PC-3 (cell line): ENCODE results near the gene BCAS1. TPM values are rescaled to one million over a fixed set of nuclear protein-coding genes. Genes with fewer than 3 reads are reported as not detected.

Source experiments
- ATAC-seq: fragments of 200-7000 bp; cut with Tn5 transposase; 2 replicates; pipeline ENCODE4 v1.9.1; 2020; ENCODE audit warnings: mild to moderate bottlenecking, moderate library complexity
- BruUV-seq: library from RNA; stranded (reverse); fragments of 400-500 nt; replicated peaks from 2 replicates; lab custom pipeline; 2021; lab: Mats Ljungman, UMichigan
- CTCF ChIA-PET: fragments of 300-600 bp; sonication (Branson Sonifier 250); formaldehyde crosslinking; loops from one replicate; lab custom pipeline; 2022; ENCODE audit warnings: antibody characterized with exemption; lab: Charles Lee
- POLR2A ChIA-PET: fragments of 300-600 bp; sonication (Branson Sonifier 250); formaldehyde crosslinking; loops from one replicate; lab custom pipeline; 2022; ENCODE audit warnings: antibody characterized with exemption; ENCODE audit not compliant: unreplicated experiment; lab: Charles Lee
- DNase-seq: peaks from one replicate; pipeline ENCODE4 v3.0.0-alpha.2; 2015
- H2AFZ ChIP-seq: fragments of 300-600 bp; sonication (generic); 2 replicates; pipeline ENCODE4 v1.6.0; 2016; ENCODE audit warnings: antibody characterized with exemption, low read length
- H3F3A ChIP-seq: fragments of 300-600 bp; sonication (generic); one replicate; pipeline ENCODE4 v1.6.0; 2017; ENCODE audit warnings: antibody characterized with exemption, low read length, control low read depth, mild to moderate bottlenecking; ENCODE audit not compliant: unreplicated experiment
- H3K27ac ChIP-seq: fragments of 300-600 bp; sonication (generic); 2 replicates; pipeline ENCODE4 v1.5.1; 2016; ENCODE audit warnings: mild to moderate bottlenecking, low read length
- H3K27me3 ChIP-seq: fragments of 300-600 bp; sonication (generic); 2 replicates; pipeline ENCODE4 v1.6.1; 2016; ENCODE audit warnings: low read length, mixed read lengths
- H3K36me3 ChIP-seq: fragments of 300-600 bp; sonication (generic); 2 replicates; pipeline ENCODE4 v1.6.1; 2016; ENCODE audit warnings: low read depth, mixed run types, low read length, mixed read lengths
- H3K4me1 ChIP-seq: fragments of 300-600 bp; sonication (generic); 2 replicates; pipeline ENCODE4 v1.5.1; 2016; ENCODE audit warnings: low read length; ENCODE audit not compliant: insufficient read depth
- H3K4me2 ChIP-seq: fragments of 300-600 bp; sonication (generic); 2 replicates; pipeline ENCODE4 v1.6.0; 2016; ENCODE audit warnings: low read length
- H3K4me3 ChIP-seq: fragments of 300-600 bp; sonication (generic); 2 replicates; pipeline ENCODE4 v1.5.1; 2016; ENCODE audit warnings: mild to moderate bottlenecking, low read length, mixed read lengths
- H3K79me2 ChIP-seq: fragments of 300-600 bp; sonication (generic); 2 replicates; pipeline ENCODE4 v1.6.1; 2017; ENCODE audit warnings: low read length, mixed read lengths
- H3K9ac ChIP-seq: fragments of 300-600 bp; sonication (generic); 2 replicates; pipeline ENCODE4 v1.6.0; 2016; ENCODE audit warnings: mild to moderate bottlenecking, low read length
- H3K9me2 ChIP-seq: fragments of 300-600 bp; sonication (generic); replicated peaks from 2 replicates; pipeline ENCODE4 v1.6.1; 2016; ENCODE audit warnings: mixed run types, low read length, mixed read lengths
- H3K9me3 ChIP-seq: fragments of 300-600 bp; sonication (generic); 2 replicates; pipeline ENCODE4 v1.6.1; 2016; ENCODE audit warnings: low read length, mixed read lengths
- H4K20me1 ChIP-seq: fragments of 300-600 bp; sonication (generic); 2 replicates; pipeline ENCODE4 v1.6.1; 2016; ENCODE audit warnings: low read length, mixed read lengths
- CTCF ChIP-seq: fragments of 300-600 bp; sonication (generic); conservative IDR thresholded peaks from 2 replicates; pipeline ENCODE4 v1.5.1; 2017; ENCODE audit warnings: antibody characterized with exemption, low read depth, mild to moderate bottlenecking, low read length
- EZH2 ChIP-seq: fragments of 300-600 bp; sonication (generic); IDR thresholded peaks from one replicate; pipeline ENCODE4 v1.6.1; 2017; ENCODE audit warnings: antibody characterized with exemption, mild to moderate bottlenecking, low read length; ENCODE audit not compliant: unreplicated experiment
- EZH2phosphoT487 ChIP-seq: fragments of 300-600 bp; sonication (generic); IDR thresholded peaks from 2 replicates; pipeline ENCODE4 v1.6.1; 2018; ENCODE audit warnings: mild to moderate bottlenecking, antibody characterized with exemption, low read length, borderline replicate concordance
- intact Hi-C: fragments of 100-400 bp; cut with micrococcal nuclease; formaldehyde crosslinking; loops from 2 replicates; pipeline ENCODE4 v1.9.0; 2023
- total RNA-seq: library from RNA; depleted of rRNA; stranded (reverse); fragments of >200 nt; gene quantifications from 2 replicates; pipeline ENCODE4 v1.2.3, GENCODE V29; 2014

BCAS1 gene
- total RNA-seq, 1 experiment from 2014 or later = 0.18 TPM

- Histone ChIP-seq H4K20me1 (no peaks in the 10 kb centered on the region), H2AFZ (no peak overlapping the region), H3K4me2 (no peak overlapping the region), H3K27me3 (peaks cover 5% of the 10 kb centered on the region; the same call in 1 of the 2 replicates), H3K4me1 (no peaks in the 10 kb centered on the region), H3K27ac (no peak overlapping the region), H3F3A (no peaks in the 10 kb centered on the region), H3K9ac (no peak overlapping the region), H3K4me3 (no peak overlapping the region), H3K9me2 (no peaks in the 10 kb centered on the region), H3K79me2 (no peaks in the 10 kb centered on the region), H3K9me3 (no peaks in the 10 kb centered on the region), H3K36me3 (no peaks in the 10 kb centered on the region)
- no TSS peak for BruUV-seq
- intact Hi-C loops = no loop called here
- DNase-seq (no peak), ATAC-seq (no peak)
- ChIA-PET CTCF (interaction anchor here (0.5 kb wide), 1 partner anchor 151 kb away, joined by 3 read pairs; no protein-coding TSS in a partner anchor), POLR2A (no interaction called here)
- TF ChIP-seq EZH2 (no peak), CTCF (no peak), EZH2phosphoT487 (no peak)
Observed at GRCh38 chr20:54092021-54092420, 21.6 kb upstream of the BCAS1 start.

GRCh38 chr20:54091120-54091480 is 20.7 kb upstream of the BCAS1 start:
- ChIA-PET CTCF (no interaction called here), POLR2A (no interaction called here)
- Histone ChIP-seq H4K20me1 (no peaks in the 10 kb centered on the region), H3K4me2 (no peak overlapping the region), H3K36me3 (no peaks in the 10 kb centered on the region), H3K9me2 (no peaks in the 10 kb centered on the region), H3K4me3 (no peak overlapping the region), H3F3A (no peaks in the 10 kb centered on the region), H3K79me2 (no peaks in the 10 kb centered on the region), H3K27me3 (peaks cover 5% of the 10 kb centered on the region; the same call in 1 of the 2 replicates), H3K4me1 (peaks cover 1% of the 10 kb centered on the region), H2AFZ (no peak overlapping the region), H3K27ac (no peak overlapping the region), H3K9ac (no peak overlapping the region), H3K9me3 (no peaks in the 10 kb centered on the region)
- intact Hi-C loops = no loop called here
- no peak for ATAC-seq
- DNase-seq = no peak
- no peak for TF ChIP-seq EZH2
- no peak for TF ChIP-seq CTCF
- TF ChIP-seq EZH2phosphoT487 = no peak
- no TSS peak for BruUV-seq

- Histone ChIP-seq H3K27me3 (peaks cover 5% of the 10 kb centered on the region; the same call in 1 of the 2 replicates), H4K20me1 (no peaks in the 10 kb centered on the region), H3K4me1 (peaks cover 8% of the 10 kb centered on the region), H3K36me3 (no peaks in the 10 kb centered on the region), H3K9ac (no peak overlapping the region), H3K27ac (no peak overlapping the region), H3K9me3 (no peaks in the 10 kb centered on the region), H3K4me3 (no peak overlapping the region), H2AFZ (no peak overlapping the region), H3K79me2 (no peaks in the 10 kb centered on the region), H3F3A (no peaks in the 10 kb centered on the region), H3K4me2 (no peak overlapping the region), H3K9me2 (no peaks in the 10 kb centered on the region)
- BruUV-seq = no TSS peak
- intact Hi-C loops = no loop called here
- ChIA-PET POLR2A (no interaction called here), CTCF (no interaction called here)
- DNase-seq (no peak), ATAC-seq (no peak)
- TF ChIP-seq CTCF = no peak
- TF ChIP-seq EZH2phosphoT487 = no peak
- no peak for TF ChIP-seq EZH2
Observed at GRCh38 chr20:54090230-54091119, 20.1 kb upstream of the BCAS1 start.
